RWPE2 (cell line): ENCODE measurements around the gene GJD3.
"Not testable (repeated sequence)": the region's sequence is repeated elsewhere in the genome, so short reads cannot be mapped to it uniquely, and the experiment has no call there.

ENCODE experiments used
- ATAC-seq: fragments of 200-7000 bp; cut with Tn5 transposase; 3 replicates; pipeline ENCODE4 v1.9.1; 2021; ENCODE audit warnings: low read depth
- DNase-seq: peaks from one replicate; pipeline ENCODE4 v3.0.0-alpha.2; 2020; ENCODE audit warnings: low spot score
- H3K27ac ChIP-seq: fragments of 450-650 bp; 2 replicates; pipeline ENCODE4 v1.5.1; 2017; ENCODE audit warnings: mild to moderate bottlenecking; ENCODE audit not compliant: poor library complexity, severe bottlenecking
- H3K27me3 ChIP-seq: fragments of 250-450 bp; sonication (Bioruptor Pico); 2 replicates; pipeline ENCODE4 v1.5.1; 2021; ENCODE audit warnings: mild to moderate bottlenecking, moderate library complexity; ENCODE audit not compliant: insufficient read depth, poor library complexity, severe bottlenecking
- H3K36me3 ChIP-seq: fragments of 250-450 bp; sonication (Bioruptor Pico); 2 replicates; pipeline ENCODE4 v1.5.1; 2020; ENCODE audit warnings: low read depth, mild to moderate bottlenecking, moderate library complexity
- H3K4me1 ChIP-seq: fragments of 250-450 bp; sonication (Bioruptor Pico); 2 replicates; pipeline ENCODE4 v1.5.1; 2021; ENCODE audit warnings: mild to moderate bottlenecking, moderate library complexity; ENCODE audit not compliant: insufficient read depth, poor library complexity, severe bottlenecking
- H3K4me3 ChIP-seq: fragments of 250-450 bp; sonication (Bioruptor Pico); 2 replicates; pipeline ENCODE4 v1.5.1; 2021; ENCODE audit warnings: mild to moderate bottlenecking, moderate library complexity; ENCODE audit not compliant: severe bottlenecking
- H3K9me3 ChIP-seq: fragments of 250-450 bp; sonication (Bioruptor Pico); 2 replicates; pipeline ENCODE4 v1.5.1; 2021; ENCODE audit warnings: mild to moderate bottlenecking, moderate library complexity; ENCODE audit not compliant: severe bottlenecking
- CTCF ChIP-seq: fragments of 450-650 bp; IDR thresholded peaks from one replicate; pipeline ENCODE4 v1.5.1; 2017; ENCODE audit warnings: mild to moderate bottlenecking, moderate library complexity; ENCODE audit not compliant: poor library complexity, severe bottlenecking

GJD3 gene

GRCh38 chr17:40407460-40407859 lies 42.9 kb upstream of the GJD3 start:
- peaks cover 100% of the 10 kb centered on the region for H3K36me3 ChIP-seq
- no peaks in the 10 kb centered on the region for H3K4me1 ChIP-seq
- no peak for ATAC-seq
- H3K9me3 ChIP-seq: no peaks in the 10 kb centered on the region
- TF ChIP-seq CTCF: no peak
- H3K27me3 ChIP-seq: no peaks in the 10 kb centered on the region
- H3K27ac ChIP-seq: no peak overlapping the region
- no peak overlapping the region for H3K4me3 ChIP-seq
- DNase-seq: no peak

GRCh38 chr17:40404003-40404402 lies 39.5 kb upstream of the GJD3 start:
- H3K4me3 ChIP-seq: no peak overlapping the region
- DNase-seq: no peak
- TF ChIP-seq CTCF: no peak
- H3K27ac ChIP-seq: no peak overlapping the region
- H3K4me1 ChIP-seq: no peaks in the 10 kb centered on the region
- H3K9me3 ChIP-seq: no peaks in the 10 kb centered on the region
- H3K27me3 ChIP-seq: no peaks in the 10 kb centered on the region
- ATAC-seq: no peak
- H3K36me3 ChIP-seq: peaks cover 100% of the 10 kb centered on the region

GRCh38 chr17:40402668-40403067 lies 38.1 kb upstream of the GJD3 start:
- DNase-seq (no peak), ATAC-seq (no peak)
- H3K9me3 ChIP-seq: no peaks in the 10 kb centered on the region
- TF ChIP-seq CTCF: no peak
- no peak overlapping the region for H3K27ac ChIP-seq
- H3K36me3 ChIP-seq: peaks cover 100% of the 10 kb centered on the region
- no peaks in the 10 kb centered on the region for H3K4me1 ChIP-seq
- no peak overlapping the region for H3K4me3 ChIP-seq
- no peaks in the 10 kb centered on the region for H3K27me3 ChIP-seq

GRCh38 chr17:40399185-40399584 lies 34.6 kb upstream of the GJD3 start:
- peak; percentile 72 for TF ChIP-seq CTCF
- no peak overlapping the region for H3K4me3 ChIP-seq
- ATAC-seq: no peak; the same call in 2 of the 3 replicates
- peaks cover 100% of the 10 kb centered on the region for H3K36me3 ChIP-seq
- no peaks in the 10 kb centered on the region for H3K27me3 ChIP-seq
- no peaks in the 10 kb centered on the region for H3K4me1 ChIP-seq
- H3K9me3 ChIP-seq: no peaks in the 10 kb centered on the region
- no peak overlapping the region for H3K27ac ChIP-seq
- no peak for DNase-seq

GRCh38 chr17:40386555-40386954 lies 22.0 kb upstream of the GJD3 start:
- not testable (repeated sequence) for H3K4me3 ChIP-seq, H3K9me3 ChIP-seq, H3K27ac ChIP-seq, DNase-seq, H3K4me1 ChIP-seq, H3K27me3 ChIP-seq, ATAC-seq
- peaks cover 39% of the 10 kb centered on the region for H3K36me3 ChIP-seq

GRCh38 chr17:40382251-40382650 lies 17.7 kb upstream of the GJD3 start:
- Histone ChIP-seq H3K27ac (no peak overlapping the region), H3K4me1 (no peaks in the 10 kb centered on the region), H3K36me3 (no peaks in the 10 kb centered on the region), H3K9me3 (no peaks in the 10 kb centered on the region), H3K4me3 (no peak overlapping the region), H3K27me3 (no peaks in the 10 kb centered on the region)
- TF ChIP-seq CTCF: no peak
- DNase-seq (no peak), ATAC-seq (no peak)
